ENCODE measurements around the gene CFAP410.

Gene CFAP410

DNA sequence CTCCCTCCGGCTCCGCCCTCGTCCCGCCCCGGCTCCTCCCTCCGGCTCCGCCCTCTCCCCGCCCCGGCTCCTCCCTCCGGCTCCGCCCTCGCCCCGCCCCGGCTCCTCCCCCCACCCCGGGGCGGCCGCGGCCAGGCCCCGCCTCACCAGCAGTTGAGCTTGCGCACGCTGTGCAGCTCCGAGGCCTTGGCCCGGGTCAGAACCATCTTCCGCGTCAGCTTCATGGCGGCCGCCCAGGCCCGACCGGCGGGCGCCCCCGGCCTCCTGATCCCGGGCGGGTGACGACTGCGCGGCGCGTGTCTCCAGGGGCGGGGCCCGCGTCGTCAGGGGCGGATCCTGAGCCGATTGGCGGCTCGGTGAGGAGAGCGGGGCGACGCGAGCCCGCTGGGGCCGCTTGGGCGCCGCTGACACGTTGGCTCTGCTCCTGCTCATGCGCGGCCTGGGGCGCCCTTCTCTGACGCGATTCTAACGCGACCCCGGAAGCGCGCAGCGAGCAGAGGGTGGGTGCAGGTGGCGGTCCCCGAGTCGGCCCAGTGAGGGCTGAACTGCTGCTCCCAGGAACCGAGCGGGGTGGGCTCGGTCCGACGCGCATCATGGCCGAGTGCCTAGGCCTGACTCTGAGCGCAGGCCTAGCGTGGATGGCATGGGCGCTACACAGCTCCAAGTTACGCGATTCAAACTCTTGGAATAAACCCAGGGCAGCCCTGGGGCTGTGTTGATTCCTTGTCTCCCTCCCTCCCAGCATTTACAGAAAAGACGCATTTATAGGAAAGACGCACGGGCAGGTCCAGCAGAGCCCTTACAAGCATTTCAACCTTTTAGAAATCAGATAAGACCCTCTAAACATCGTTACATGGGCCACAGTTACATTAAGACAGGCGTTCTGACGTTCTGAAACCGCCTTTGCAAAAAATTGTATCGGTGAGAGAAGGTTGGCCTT lies at the start of gene CFAP410:
CFAP410 (minus strand) TSS at position 420 of the 940 bp plus-strand sequence; CDS start at position 224, 196 bp downstream.
- peak; percentile 91 for DNase-seq (ENCODE audit: low read depth)

GRCh38 chr21:44384968-44385367 lies 45.8 kb upstream of the CFAP410 start:
- no peak for DNase-seq (ENCODE audit: low read depth)

DNA sequence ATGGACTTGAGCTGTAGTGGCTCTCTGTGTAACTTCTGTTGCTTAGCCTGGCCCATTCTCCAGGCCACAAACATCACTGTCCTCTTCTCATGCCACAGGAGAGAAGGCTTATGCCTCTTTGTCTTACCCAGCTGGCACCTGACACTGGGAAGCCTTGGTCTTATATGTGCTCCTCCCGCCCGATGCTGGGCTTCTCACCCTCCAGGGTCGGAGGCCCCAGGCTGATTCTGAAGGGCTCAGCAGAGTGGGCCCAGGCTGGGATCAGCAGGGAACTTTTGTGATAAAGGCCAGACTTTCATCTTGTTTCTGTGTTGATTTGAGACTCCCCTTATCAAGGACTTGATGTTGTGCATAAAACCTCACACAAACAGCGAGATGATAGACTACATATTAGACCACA lies 44.0 kb upstream of the CFAP410 start:
- DNase-seq (ENCODE audit: low read depth) = no peak

GRCh38 chr21:44382536-44382935 lies 43.3 kb upstream of the CFAP410 start:
- no peak for DNase-seq (ENCODE audit: low read depth)

DNA sequence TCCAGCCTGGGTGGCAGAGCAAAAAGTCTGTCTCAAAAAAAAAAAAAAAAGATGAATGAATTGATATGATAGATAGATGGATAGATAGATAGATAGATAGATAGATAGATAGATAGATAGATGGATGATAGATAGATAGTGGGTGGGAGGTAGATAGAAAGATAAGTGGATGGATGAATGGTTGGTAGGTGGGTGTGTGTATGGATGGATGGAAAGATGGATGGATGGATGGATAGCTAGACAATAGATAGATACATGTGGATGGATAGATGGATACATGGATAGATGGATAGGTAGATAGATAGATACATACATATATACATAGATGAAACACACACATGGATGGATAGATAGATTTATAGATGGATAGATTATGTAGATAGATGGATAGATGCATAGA lies 42.7 kb upstream of the CFAP410 start:
- DNase-seq (ENCODE audit: low read depth) = no peak

DNA sequence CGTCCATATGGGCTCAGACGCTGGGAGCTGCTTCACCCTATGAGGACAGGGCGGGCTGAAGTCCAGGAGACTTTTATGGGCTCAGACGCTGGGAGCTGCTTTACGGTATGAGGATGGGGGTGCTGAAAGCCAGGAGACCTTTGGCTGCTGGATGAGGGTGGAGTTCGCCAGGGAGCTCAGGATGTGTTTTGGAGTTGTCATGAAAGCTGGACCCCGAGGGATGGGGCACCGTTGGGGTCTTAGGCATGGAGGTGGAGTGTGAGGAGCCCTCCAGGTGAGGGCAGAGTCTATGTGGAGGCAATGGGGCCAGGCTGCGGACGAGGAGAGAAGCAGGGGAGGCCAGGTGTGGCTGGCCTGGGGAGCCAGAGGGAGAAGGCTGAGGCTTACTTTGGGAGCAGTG lies 41.7 kb upstream of the CFAP410 start:
- no peak for DNase-seq (ENCODE audit: low read depth)

DNA sequence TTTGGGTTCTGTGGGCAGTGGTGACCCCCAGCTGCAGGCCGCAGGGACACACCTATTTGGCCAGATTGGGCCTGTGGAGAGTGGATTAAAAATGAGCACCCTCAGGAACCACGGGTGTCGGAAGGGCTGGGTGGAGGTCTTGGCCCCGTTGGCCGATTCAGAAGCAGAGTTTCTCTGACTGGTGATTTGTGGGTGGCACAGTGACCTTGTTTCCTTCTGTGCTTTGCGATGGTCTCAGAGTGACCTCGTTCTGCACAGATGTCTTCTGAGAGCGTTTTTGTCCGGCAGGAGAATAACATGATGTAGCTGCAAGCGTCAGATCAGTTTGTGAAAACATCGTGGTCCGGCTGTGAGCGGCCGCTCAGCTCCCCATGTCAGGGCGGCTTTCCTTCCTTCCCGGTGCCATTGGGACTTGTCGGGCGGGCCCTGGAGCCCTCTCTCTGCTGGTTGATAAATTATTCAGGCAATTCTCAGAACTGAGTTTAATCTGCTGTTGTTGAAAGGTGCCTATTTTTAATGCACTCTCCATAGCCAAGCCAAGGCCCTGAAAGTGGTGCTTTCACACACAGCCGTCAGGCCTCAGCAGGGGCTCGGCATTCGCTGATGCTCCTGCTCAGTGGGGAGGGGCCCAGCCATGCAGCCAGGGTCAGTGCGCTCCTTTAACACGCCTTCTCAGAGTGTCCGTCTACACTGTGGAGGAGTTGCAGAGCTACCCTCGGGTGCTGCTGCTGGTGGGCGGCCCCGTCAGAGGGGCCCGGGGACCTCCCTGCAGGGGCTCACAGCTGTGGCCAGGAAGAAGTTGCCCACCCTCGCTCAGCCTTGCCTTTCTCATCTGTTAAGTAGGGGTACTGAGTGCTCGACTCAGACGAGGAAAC lies 41.0 kb upstream of the CFAP410 start:
- DNase-seq (ENCODE audit: low read depth) = no peak

- no peak for DNase-seq (ENCODE audit: low read depth)
These were observed 40.3 kb upstream of the CFAP410 start for GRCh38 chr21:44379515-44379848.

DNA sequence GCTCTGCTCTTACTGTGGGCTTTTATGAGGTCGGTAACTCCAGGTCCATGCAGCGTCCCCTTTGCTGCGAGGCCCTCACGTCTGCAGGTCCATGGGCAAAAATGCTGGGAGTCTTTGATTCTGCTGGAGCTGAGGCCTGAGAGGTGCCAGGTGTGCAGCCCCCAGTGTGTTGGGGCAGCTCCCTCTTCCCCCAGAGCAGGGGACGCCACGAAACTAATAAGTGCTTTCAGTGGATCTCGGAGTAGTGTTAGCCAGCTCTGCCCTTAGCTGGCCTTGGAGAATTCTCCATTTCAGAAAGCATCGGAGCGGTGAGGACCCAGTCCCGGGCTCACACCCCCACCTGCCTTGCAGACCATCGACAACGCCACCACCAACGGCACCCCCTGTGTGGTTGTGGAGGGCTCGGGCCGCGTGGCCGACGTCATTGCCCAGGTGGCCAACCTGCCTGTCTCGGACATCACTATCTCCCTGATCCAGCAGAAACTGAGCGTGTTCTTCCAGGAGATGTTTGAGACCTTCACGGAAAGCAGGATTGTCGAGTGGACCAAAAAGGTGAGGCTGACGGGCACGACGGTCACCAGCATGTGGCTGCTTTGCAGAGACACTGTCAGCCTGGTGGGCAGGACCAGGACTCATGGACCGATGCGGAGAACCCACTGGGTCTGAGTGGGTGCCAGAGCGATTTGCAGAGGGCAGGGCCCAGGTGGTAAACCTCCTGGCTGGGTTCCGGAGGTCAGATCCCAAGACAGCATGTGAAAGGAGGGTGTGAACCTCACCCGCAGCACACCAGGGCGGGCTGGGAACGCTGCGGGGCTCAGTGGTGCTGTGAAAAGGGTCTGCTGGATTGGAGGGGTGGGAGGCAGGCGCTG lies 39.7 kb upstream of the CFAP410 start:
- DNase-seq (ENCODE audit: low read depth) = no peak

DNA sequence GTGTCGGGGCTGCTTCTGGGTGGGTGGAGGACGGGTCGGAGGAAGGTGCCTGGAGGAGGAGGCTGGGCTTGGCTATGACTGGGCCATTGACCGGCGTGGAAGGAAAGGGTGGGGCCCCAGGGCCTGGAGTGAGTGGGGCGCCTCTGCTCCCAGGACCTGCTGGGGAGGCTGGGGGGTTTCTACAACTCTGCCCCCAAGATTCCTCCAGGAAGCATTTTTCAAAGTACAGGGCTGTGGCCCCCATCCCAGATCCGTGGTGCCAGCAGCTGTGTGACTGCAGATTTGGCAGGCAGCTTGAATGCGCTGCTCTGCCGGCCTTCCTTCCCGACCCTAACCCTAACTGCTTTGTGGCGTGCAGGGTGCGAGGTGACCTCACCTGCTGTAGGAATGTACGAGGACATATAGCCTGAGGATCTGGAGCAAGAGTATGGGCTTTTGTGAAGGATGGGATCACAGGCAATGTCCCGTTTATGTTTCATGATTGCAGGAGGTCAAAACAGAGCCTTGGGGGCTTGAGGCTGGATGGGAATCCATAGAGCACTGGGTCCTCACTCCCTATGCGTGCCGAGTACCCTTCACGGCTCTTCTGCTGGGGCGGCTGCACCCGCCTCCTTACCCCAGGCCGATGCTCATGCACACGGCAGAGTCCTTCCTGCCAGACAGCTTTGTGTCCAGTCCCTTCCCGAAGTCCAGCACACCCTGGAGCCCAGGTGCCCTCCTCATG lies 38.9 kb upstream of the CFAP410 start:
- DNase-seq (ENCODE audit: low read depth) = no peak

DNA sequence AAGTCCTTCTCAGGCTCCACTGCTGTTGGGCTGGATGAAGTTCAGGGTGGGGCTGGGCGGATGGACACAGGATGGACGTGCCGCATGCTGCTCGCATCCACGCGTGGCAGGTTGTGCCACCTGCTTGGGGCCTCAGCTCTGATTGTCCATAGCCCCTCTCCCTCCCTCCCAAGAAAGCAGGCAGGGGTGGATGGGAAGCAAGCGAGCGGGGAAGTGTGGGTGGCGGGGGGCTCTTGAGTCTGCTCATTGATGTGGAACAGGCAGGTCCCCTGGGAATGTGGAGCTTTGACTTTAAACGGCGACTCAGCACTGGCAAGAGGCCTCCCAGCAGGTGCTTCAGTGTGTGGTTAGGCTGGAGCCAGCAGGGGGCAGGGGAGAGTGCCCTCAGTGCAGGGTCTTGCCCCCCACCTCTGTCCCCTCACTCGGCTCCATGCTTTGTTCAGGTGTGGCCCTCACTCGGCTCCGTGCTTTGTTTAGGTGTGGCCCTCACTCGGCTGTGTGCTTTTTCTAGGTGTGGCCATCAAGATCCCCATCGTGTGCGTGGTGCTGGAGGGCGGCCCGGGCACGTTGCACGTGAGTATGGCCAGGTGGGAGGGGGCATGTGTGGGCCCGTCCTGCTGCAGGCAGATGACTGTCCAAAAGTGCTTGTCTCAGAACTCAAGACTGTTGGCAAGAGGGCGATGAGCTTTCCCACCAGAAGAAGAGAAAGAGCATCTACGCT lies 38.2 kb upstream of the CFAP410 start:
- DNase-seq (ENCODE audit: low read depth) = no peak

DNA sequence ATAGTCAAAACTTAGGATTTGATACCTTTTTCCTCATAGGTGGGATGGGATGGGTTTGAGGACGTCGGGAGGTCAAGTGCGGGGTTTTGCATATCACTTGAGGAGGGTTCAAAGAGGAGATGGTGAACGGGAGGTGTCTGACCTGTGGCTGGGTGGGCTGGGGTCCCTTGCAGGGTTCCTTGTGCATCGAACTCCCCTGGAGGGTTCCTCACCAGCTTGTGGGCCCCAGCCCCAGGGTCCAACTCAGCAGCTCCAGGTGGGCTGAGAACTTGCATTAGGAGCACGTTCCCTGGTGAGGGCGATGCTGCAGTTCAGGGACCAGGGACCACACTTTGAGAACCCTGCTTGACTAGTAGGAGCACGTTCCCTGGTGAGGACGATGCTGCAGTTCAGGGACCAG lies 37.4 kb upstream of the CFAP410 start:
- DNase-seq (ENCODE audit: low read depth) = no peak

- no peak for DNase-seq (ENCODE audit: low read depth)
These were observed 36.6 kb upstream of the CFAP410 start for GRCh38 chr21:44375761-44376241.

- DNase-seq (ENCODE audit: low read depth) = no peak
These were observed 36.1 kb upstream of the CFAP410 start for GRCh38 chr21:44375281-44375651.

DNA sequence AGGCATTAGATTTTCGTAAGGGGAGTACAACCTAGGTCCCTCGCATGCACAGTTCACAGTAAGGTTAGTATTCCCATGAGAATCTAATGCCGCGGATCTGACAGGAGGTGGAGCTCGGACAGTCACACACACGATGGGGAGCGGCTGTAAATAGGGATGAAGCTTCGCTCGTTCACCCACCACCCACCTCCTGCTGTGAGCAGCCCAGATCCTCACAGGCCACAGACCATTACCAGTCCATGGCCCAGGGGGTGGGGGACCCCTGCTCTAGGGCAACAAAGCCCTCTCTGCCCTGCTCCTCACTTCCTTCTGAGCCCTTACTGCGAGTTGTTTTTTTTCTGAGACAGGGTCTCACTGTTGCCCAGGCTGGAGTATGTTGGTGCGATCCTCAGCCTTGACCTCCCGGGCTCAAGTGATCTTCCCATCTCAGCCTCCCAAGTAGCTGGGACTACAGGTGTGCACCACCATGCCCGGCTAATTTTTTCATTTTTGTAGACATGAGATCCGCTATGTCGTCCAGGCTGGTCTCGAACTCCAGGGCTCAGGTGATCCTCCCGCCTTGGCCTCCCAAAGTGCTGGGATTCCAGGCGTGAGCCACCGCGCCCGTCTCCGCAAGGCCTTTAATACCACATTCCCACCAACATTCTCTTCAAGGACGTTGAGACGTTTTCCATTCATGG lies 35.6 kb upstream of the CFAP410 start:
- no peak for DNase-seq (ENCODE audit: low read depth)

DNA sequence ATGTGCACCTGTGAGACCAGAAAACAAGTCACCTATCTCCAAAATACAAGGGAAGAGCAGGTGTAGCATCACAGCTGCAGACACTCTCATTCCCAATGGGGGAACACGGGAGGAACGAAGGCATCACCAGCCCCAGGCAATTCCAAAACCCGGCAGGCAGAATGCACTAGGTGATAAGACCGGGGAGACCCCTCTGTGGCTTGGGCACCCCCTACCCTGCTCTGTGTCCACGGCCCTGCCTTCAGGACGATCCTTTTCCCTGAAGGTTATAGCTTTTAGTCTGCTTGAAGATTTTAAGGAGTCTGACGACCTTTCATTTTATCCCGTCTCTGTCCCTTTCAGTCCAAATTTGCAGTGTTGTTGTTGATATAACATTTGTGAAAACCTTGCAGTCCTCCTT lies 33.4 kb upstream of the CFAP410 start:
- DNase-seq (ENCODE audit: low read depth) = no peak

DNA sequence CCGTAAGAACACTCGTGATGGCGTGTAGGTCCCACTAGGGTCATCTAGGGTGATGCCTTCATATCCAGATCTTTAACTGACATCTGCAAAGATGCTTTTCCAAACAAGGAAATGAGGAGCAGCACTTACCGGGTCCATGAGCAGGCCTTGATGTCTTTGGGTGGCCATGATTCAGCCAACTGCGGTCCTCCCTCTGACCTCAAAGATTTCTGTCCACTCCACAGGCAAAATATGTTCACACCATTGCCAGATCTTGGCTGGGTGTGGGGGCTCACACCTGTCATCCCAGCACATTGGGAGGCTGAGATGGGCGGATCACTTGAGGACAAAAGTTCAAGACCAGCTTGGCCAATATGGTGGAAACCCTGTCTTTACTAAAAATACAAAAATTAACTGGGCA lies 32.4 kb upstream of the CFAP410 start:
- no peak for DNase-seq (ENCODE audit: low read depth)

- DNase-seq (ENCODE audit: low read depth) = no peak
These were observed 31.7 kb upstream of the CFAP410 start for GRCh38 chr21:44370786-44371410.

- DNase-seq (ENCODE audit: low read depth) = peak; percentile 61
These were observed 31.0 kb upstream of the CFAP410 start for GRCh38 chr21:44370027-44370735.

Measured in amniotic epithelial cell (primary cell).